ENCODE data around the gene RAPGEF5. TPM values are rescaled to one million over a fixed set of nuclear protein-coding genes. Genes with fewer than 3 reads are reported as not detected.

Gene RAPGEF5
- total RNA-seq, 1 experiment from 2014 or later: 13.3 TPM

GRCh38 chr7:22146961-22147512, 209.9 kb downstream of the RAPGEF5 start:
- Mint-ChIP-seq H3K36me3 (ENCODE audit: insufficient read depth in 1 of 3, low read depth in 3 of 3) (peaks cover 24 to 27% (median 25%) of the 10 kb centered on the region in 3 experiments), H3K4me3 (no peak overlapping the region), H3K9me3 (peaks cover 2 to 4% of the 10 kb centered on the region in 2 experiments; a peak in 2 of 5 replicates), H3K4me1 (peaks cover 12 to 14% of the 10 kb centered on the region in 2 experiments), H3K27ac (0 out of 7 replicates have a peak overlapping the region, but pooled peaks of 1 of the 3 experiments have one; percentile 17), H3K27me3 (ENCODE audit: low read depth) (no peaks in the 10 kb centered on the region)
- Histone ChIP-seq H3K79me1 (ENCODE audit: insufficient read depth, low read depth, low read length, poor library complexity, severe bottlenecking) (no peaks in the 10 kb centered on the region), H3K9me3 (ENCODE audit: control insufficient read depth, low read depth, low read length) (peaks cover 6% of the 10 kb centered on the region), H3K23me2 (ENCODE audit: insufficient read length, low read depth, low read length, poor library complexity, severe bottlenecking) (no peaks in the 10 kb centered on the region), H3K4me2 (ENCODE audit: insufficient read depth, insufficient read length, low read length) (no peak overlapping the region), H2BK20ac (ENCODE audit: low read depth, low read length, poor library complexity, severe bottlenecking) (no peak overlapping the region), H3K56ac (ENCODE audit: insufficient read length, low read depth, low read length) (no peak overlapping the region), H2BK15ac (ENCODE audit: low read depth, low read length) (no peak overlapping the region), H2BK5ac (ENCODE audit: insufficient read length, low read length) (no peak overlapping the region), H3K23ac (ENCODE audit: insufficient read length, low read depth, low read length) (no peak overlapping the region), H3K27ac (ENCODE audit: insufficient read length, low read depth, low read length) (no peak overlapping the region), H4K20me1 (ENCODE audit: control insufficient read depth, insufficient read depth, insufficient read length) (no peaks in the 10 kb centered on the region), H3K14ac (ENCODE audit: insufficient read depth, low read length) (no peak overlapping the region), H4K91ac (ENCODE audit: insufficient read length, low read depth, low read length) (no peak overlapping the region), H2AK5ac (ENCODE audit: insufficient read length, low read length) (no peak overlapping the region), H3K79me2 (ENCODE audit: insufficient read depth, low read length) (no peaks in the 10 kb centered on the region), H2BK12ac (ENCODE audit: insufficient read length, low read depth, low read length) (no peak overlapping the region), H2AFZ (ENCODE audit: low read length) (no peak overlapping the region), H4K8ac (replicated peaks; ENCODE audit: insufficient read length, low read depth, low read length) (no peak overlapping the region), H3K18ac (ENCODE audit: insufficient read length, low read depth, low read length) (no peak overlapping the region), H3K4me1 (ENCODE audit: insufficient read depth, low read length) (peaks cover 7% of the 10 kb centered on the region; the same call in 1 of the 2 replicates), H3K4ac (ENCODE audit: low read depth, low read length) (no peak overlapping the region), H3K27me3 (ENCODE audit: insufficient read depth, low read length) (no peaks in the 10 kb centered on the region), H3T11ph (ENCODE audit: low read length) (no peak overlapping the region), H2BK120ac (ENCODE audit: low read depth, low read length, poor library complexity, severe bottlenecking) (no peak overlapping the region), H3K9ac (ENCODE audit: extremely low read depth, insufficient read length, low read length) (no peak overlapping the region), H4K5ac (ENCODE audit: insufficient read length, low read depth, low read length) (no peak overlapping the region)
- no CpG with 5 or more reads among the region's 10 CpGs for WGBS (ENCODE audit: extremely low coverage, insufficient read length, low lambda C conversion rate)
- no peak for DNase-seq
- TF ChIP-seq, protein P1, sequence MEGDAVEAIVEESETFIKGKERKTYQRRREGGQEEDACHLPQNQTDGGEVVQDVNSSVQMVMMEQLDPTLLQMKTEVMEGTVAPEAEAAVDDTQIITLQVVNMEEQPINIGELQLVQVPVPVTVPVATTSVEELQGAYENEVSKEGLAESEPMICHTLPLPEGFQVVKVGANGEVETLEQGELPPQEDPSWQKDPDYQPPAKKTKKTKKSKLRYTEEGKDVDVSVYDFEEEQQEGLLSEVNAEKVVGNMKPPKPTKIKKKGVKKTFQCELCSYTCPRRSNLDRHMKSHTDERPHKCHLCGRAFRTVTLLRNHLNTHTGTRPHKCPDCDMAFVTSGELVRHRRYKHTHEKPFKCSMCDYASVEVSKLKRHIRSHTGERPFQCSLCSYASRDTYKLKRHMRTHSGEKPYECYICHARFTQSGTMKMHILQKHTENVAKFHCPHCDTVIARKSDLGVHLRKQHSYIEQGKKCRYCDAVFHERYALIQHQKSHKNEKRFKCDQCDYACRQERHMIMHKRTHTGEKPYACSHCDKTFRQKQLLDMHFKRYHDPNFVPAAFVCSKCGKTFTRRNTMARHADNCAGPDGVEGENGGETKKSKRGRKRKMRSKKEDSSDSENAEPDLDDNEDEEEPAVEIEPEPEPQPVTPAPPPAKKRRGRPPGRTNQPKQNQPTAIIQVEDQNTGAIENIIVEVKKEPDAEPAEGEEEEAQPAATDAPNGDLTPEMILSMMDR (conservative IDR thresholded peaks at IDR 0.05): no peak

All from H9 (cell line).